ENCODE data around the gene NSL1.

NSL1 gene

DNA sequence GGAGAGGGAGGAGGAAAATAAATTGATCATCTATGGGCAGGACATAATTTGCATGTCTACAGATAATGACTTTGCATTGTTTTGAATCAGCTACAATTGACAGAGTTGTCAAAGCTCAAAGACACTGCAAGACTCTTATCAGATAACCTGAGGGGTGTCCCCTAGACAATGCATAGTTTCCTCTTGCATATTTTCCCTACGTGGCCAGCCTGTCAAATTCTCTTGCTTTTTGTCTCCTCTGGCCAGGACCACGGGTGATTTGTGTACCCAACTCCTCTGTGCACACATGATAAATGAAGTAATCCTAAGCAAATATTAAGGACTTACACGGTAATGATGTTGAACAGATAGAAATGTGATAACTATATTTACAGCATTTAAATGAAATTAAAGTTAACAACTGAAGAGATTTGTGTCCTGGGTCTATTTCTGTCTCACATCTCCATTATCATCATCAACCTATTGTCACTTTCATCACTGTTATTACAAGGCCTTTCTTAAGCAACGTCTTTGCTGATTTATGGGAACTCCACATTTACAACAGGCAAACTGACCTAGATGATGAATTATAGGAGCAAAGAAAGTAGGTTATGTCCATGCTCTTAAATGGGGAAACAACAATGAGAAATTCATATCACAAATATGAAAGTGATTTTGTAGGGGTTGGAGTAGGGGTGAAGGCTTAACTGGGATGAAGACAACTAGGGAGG lies 110.7 kb downstream of the NSL1 start:
- DNase-seq (ENCODE audit: low read depth) = no peak
- H3K4me3 ChIP-seq (ENCODE audit: low read depth, low read length) = no peak overlapping the region
- TF ChIP-seq, protein P1, sequence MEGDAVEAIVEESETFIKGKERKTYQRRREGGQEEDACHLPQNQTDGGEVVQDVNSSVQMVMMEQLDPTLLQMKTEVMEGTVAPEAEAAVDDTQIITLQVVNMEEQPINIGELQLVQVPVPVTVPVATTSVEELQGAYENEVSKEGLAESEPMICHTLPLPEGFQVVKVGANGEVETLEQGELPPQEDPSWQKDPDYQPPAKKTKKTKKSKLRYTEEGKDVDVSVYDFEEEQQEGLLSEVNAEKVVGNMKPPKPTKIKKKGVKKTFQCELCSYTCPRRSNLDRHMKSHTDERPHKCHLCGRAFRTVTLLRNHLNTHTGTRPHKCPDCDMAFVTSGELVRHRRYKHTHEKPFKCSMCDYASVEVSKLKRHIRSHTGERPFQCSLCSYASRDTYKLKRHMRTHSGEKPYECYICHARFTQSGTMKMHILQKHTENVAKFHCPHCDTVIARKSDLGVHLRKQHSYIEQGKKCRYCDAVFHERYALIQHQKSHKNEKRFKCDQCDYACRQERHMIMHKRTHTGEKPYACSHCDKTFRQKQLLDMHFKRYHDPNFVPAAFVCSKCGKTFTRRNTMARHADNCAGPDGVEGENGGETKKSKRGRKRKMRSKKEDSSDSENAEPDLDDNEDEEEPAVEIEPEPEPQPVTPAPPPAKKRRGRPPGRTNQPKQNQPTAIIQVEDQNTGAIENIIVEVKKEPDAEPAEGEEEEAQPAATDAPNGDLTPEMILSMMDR (IDR thresholded peaks at IDR 0.05; ENCODE audit: low read depth, low read length) = no peak
- no peak for TF ChIP-seq POLR2A (IDR thresholded peaks at IDR 0.05; ENCODE audit: extremely low read depth, insufficient read length)
- TF ChIP-seq, protein P2, sequence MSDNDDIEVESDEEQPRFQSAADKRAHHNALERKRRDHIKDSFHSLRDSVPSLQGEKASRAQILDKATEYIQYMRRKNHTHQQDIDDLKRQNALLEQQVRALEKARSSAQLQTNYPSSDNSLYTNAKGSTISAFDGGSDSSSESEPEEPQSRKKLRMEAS (IDR thresholded peaks at IDR 0.05; ENCODE audit: low read depth, low read length) = no peak
- TF ChIP-seq MYC (IDR thresholded peaks at IDR 0.05; ENCODE audit: low read depth, low read length) = no peak

DNA sequence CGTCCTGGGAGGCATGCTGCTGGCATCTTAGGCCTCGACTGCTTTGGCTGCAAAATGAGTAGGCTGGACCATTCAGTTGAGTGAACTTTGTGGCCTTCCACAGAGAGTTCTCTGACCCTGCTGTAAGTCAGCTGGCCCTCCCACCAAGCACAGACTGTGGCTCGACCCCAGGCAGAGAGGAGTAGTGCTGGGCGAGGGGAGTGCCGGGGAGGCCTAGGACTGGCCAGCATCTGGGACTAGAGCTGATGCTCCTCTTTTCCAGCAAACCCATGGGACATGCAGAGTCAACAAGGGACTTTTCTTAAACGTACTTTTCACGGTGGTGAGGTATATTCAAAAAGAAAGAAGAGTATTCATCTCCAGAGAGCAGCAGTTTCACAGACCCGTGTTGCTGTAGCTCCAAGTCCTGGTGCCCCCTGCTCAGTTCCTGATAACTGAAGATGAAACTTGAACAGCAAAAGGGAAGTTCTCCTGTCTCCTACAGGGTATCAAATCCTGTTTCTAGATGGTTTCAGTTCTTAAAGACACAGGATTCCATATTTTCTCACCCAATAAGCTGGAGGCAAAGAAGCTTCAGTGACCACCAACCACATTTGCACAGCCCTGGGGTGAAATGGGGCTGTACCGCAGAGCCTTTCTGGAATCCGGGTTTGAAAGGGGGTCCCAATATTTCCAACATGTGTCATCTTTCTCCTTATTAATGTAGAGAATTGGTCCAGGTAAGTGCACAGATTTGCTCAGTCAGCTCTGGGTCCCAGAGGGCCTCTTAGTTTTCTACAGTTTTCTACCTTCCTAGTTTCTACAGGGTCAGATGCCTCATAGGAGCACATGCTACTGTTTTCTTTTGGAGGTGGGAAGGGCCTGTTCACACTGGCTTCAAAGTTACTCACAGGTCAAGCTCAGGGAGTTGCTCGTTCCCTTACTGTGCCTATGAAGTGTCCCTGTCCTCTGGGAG lies 112.8 kb downstream of the NSL1 start:
- TF ChIP-seq POLR2A (IDR thresholded peaks at IDR 0.05; ENCODE audit: extremely low read depth, insufficient read length) (no peak), MYC (IDR thresholded peaks at IDR 0.05; ENCODE audit: low read depth, low read length) (no peak)
- TF ChIP-seq, protein P2 (IDR thresholded peaks at IDR 0.05; ENCODE audit: low read depth, low read length) = no peak
- TF ChIP-seq, protein P1 (IDR thresholded peaks at IDR 0.05; ENCODE audit: low read depth, low read length) = no peak
- no peak for DNase-seq (ENCODE audit: low read depth)
- no peak overlapping the region for H3K4me3 ChIP-seq (ENCODE audit: low read depth, low read length)

DNA sequence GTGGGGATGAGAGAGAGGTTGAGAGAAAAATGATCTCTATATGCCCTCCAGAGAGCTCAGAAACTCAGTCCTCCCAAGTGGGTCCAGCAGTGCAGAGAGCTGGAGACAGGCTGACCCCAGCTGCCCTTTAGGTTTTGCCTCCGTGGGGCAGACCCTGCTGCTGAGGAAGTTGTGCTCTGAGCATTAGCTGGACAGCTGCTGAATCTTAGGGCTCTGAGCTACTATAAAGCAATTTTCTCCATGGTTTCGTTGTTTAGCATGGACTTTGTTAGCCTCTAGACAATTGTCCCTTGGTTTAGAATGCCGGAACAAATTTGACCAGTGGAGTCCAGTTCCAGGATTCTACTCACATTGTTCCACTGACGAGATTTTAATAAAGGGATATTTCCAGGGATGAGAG lies 114.0 kb downstream of the NSL1 start:
- no peak for DNase-seq (ENCODE audit: low read depth)
- no peak overlapping the region for H3K4me3 ChIP-seq (ENCODE audit: low read depth, low read length)
- no peak for TF ChIP-seq MYC (IDR thresholded peaks at IDR 0.05; ENCODE audit: low read depth, low read length)
- TF ChIP-seq, protein P1 (IDR thresholded peaks at IDR 0.05; ENCODE audit: low read depth, low read length) = no peak
- no peak for TF ChIP-seq POLR2A (IDR thresholded peaks at IDR 0.05; ENCODE audit: extremely low read depth, insufficient read length)
- TF ChIP-seq, protein P2 (IDR thresholded peaks at IDR 0.05; ENCODE audit: low read depth, low read length) = no peak

DNA sequence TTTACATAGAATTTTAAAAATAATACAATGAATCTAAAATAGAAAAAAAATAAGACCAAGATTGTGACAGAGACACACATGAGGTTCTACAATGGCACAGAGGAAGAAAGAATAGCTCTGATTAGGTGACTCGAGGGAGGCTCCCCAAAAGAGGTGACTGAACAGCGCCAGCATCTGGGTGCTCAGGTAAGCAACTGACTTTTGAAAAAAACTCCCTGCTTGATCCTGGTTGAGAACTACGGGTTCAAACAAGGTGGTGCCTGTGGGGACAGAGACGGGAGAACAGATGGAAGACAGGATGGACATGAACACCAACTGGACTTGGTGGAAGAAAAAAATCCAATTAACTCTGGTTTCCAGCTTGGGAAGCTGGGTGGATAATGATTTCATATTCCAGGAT lies 114.4 kb downstream of the NSL1 start:
- no peak overlapping the region for H3K4me3 ChIP-seq (ENCODE audit: low read depth, low read length)
- TF ChIP-seq MYC (IDR thresholded peaks at IDR 0.05; ENCODE audit: low read depth, low read length) (no peak), POLR2A (IDR thresholded peaks at IDR 0.05; ENCODE audit: extremely low read depth, insufficient read length) (no peak)
- TF ChIP-seq, protein P1 (IDR thresholded peaks at IDR 0.05; ENCODE audit: low read depth, low read length) = no peak
- TF ChIP-seq, protein P2 (IDR thresholded peaks at IDR 0.05; ENCODE audit: low read depth, low read length) = no peak
- DNase-seq (ENCODE audit: low read depth) = no peak

Data from NB4 (cell line).